BLaER1 (cell line): ENCODE results near the gene TRIM7.
"Not testable (repeated sequence)": the region's sequence is repeated elsewhere in the genome, so short reads cannot be mapped to it uniquely, and the experiment has no call there.

Experiments
- H3K27ac ChIP-seq: shearing (Covaris generic); formaldehyde crosslinking; 2 replicates; pipeline ENCODE4 v1.8.1; 2022
- H3K27me3 ChIP-seq: shearing (Covaris generic); formaldehyde crosslinking; 2 replicates; pipeline ENCODE4 v1.8.1; 2022
- H3K36me3 ChIP-seq: shearing (Covaris generic); formaldehyde crosslinking; 2 replicates; pipeline ENCODE4 v1.8.1; 2022
- H3K4me1 ChIP-seq: shearing (Covaris generic); formaldehyde crosslinking; 2 replicates; pipeline ENCODE4 v1.8.1; 2022
- H3K4me2 ChIP-seq: shearing (Covaris generic); formaldehyde crosslinking; 2 replicates; pipeline ENCODE4 v1.8.1; 2022
- H3K4me3 ChIP-seq: shearing (Covaris generic); formaldehyde crosslinking; 2 replicates; pipeline ENCODE4 v1.8.1; 2022
- H3K9ac ChIP-seq: shearing (Covaris generic); formaldehyde crosslinking; 2 replicates; pipeline ENCODE4 v1.8.1; 2022
- H3K9me3 ChIP-seq: shearing (Covaris generic); formaldehyde crosslinking; 2 replicates; pipeline ENCODE4 v1.8.1; 2022
- H4K20me1 ChIP-seq: shearing (Covaris generic); formaldehyde crosslinking; 2 replicates; pipeline ENCODE4 v1.8.1; 2022
- Cebpa-rat ChIP-seq: shearing (Covaris generic); IDR thresholded peaks from 2 replicates; pipeline ENCODE4 v1.8.1; 2022

Gene TRIM7

GRCh38 chr5:181176254-181176952 is 28.6 kb downstream of the TRIM7 start:
- H3K4me3 ChIP-seq = no peak overlapping the region
- no peaks in the 10 kb centered on the region for H3K36me3 ChIP-seq
- H3K4me1 ChIP-seq = peaks cover 31% of the 10 kb centered on the region
- H3K27me3 ChIP-seq = no peaks in the 10 kb centered on the region
- no peaks in the 10 kb centered on the region for H4K20me1 ChIP-seq
- H3K9ac ChIP-seq = no peak overlapping the region
- no peak overlapping the region for H3K27ac ChIP-seq
- 0 out of 2 replicates have a peak, but pooled peaks cover 6% of the 10 kb centered on the region for H3K9me3 ChIP-seq
- TF ChIP-seq Cebpa-rat = no peak
- H3K4me2 ChIP-seq = no peak overlapping the region

- Histone ChIP-seq H3K9me3 (0 out of 2 replicates have a peak, but pooled peaks cover 6% of the 10 kb centered on the region), H3K4me1 (peaks cover 47% of the 10 kb centered on the region), H3K27me3 (no peaks in the 10 kb centered on the region), H4K20me1 (no peaks in the 10 kb centered on the region), H3K4me3 (peak overlapping the region; percentile 62), H3K27ac (peak overlapping the region; percentile 65), H3K4me2 (peak overlapping the region; percentile 76), H3K36me3 (no peaks in the 10 kb centered on the region), H3K9ac (peak overlapping the region; percentile 57)
- no peak for TF ChIP-seq Cebpa-rat
These were observed 31.3 kb downstream of the TRIM7 start for GRCh38 chr5:181173420-181174342.

- Histone ChIP-seq H3K4me1 (peaks cover 53% of the 10 kb centered on the region), H3K4me2 (peak overlapping the region; percentile 76), H3K36me3 (no peaks in the 10 kb centered on the region), H3K27ac (peak overlapping the region; percentile 65), H3K4me3 (peak overlapping the region; percentile 62), H3K9me3 (0 out of 2 replicates have a peak, but pooled peaks cover 6% of the 10 kb centered on the region), H3K9ac (peak overlapping the region; percentile 57), H4K20me1 (no peaks in the 10 kb centered on the region), H3K27me3 (no peaks in the 10 kb centered on the region)
- TF ChIP-seq Cebpa-rat = no peak
These were observed 32.0 kb downstream of the TRIM7 start for GRCh38 chr5:181173027-181173419.

- Histone ChIP-seq H3K27ac (no peak overlapping the region), H3K9ac (no peak overlapping the region), H4K20me1 (no peaks in the 10 kb centered on the region), H3K4me2 (peak overlapping the region; percentile 76), H3K36me3 (no peaks in the 10 kb centered on the region), H3K4me3 (no peak overlapping the region), H3K27me3 (no peaks in the 10 kb centered on the region), H3K4me1 (peaks cover 66% of the 10 kb centered on the region), H3K9me3 (0 out of 2 replicates have a peak, but pooled peaks cover 6% of the 10 kb centered on the region)
- no peak for TF ChIP-seq Cebpa-rat
These were observed 33.2 kb downstream of the TRIM7 start for GRCh38 chr5:181171782-181172181.

- Histone ChIP-seq H3K9me3 (0 out of 2 replicates have a peak, but pooled peaks cover 6% of the 10 kb centered on the region), H3K27me3 (no peaks in the 10 kb centered on the region), H4K20me1 (no peaks in the 10 kb centered on the region), H3K9ac (no peak overlapping the region), H3K4me3 (no peak overlapping the region), H3K27ac (no peak overlapping the region), H3K36me3 (no peaks in the 10 kb centered on the region), H3K4me2 (peak overlapping the region; percentile 76), H3K4me1 (peaks cover 72% of the 10 kb centered on the region)
- TF ChIP-seq Cebpa-rat = no peak
These were observed 34.0 kb downstream of the TRIM7 start for GRCh38 chr5:181170996-181171395.

GRCh38 chr5:181170237-181170825 is 34.7 kb downstream of the TRIM7 start:
- peak overlapping the region; percentile 55 for H3K4me3 ChIP-seq
- TF ChIP-seq Cebpa-rat = no peak
- H3K4me2 ChIP-seq = peak overlapping the region; percentile 76
- H4K20me1 ChIP-seq = no peaks in the 10 kb centered on the region
- H3K36me3 ChIP-seq = no peaks in the 10 kb centered on the region
- H3K27ac ChIP-seq = no peak overlapping the region
- H3K4me1 ChIP-seq = peaks cover 77% of the 10 kb centered on the region
- no peak overlapping the region for H3K9ac ChIP-seq
- 0 out of 2 replicates have a peak, but pooled peaks cover 6% of the 10 kb centered on the region for H3K9me3 ChIP-seq
- H3K27me3 ChIP-seq = no peaks in the 10 kb centered on the region

- not testable (repeated sequence) for H3K27ac ChIP-seq, H4K20me1 ChIP-seq, H3K36me3 ChIP-seq, H3K9ac ChIP-seq, H3K27me3 ChIP-seq, H3K9me3 ChIP-seq
- peak overlapping the region; percentile 55 for H3K4me3 ChIP-seq
- peaks cover 80% of the 10 kb centered on the region for H3K4me1 ChIP-seq
- H3K4me2 ChIP-seq = peak overlapping the region; percentile 76
These were observed 35.3 kb downstream of the TRIM7 start for GRCh38 chr5:181169459-181170236.

- H3K9ac ChIP-seq = no peak overlapping the region
- no peak overlapping the region for H3K4me3 ChIP-seq
- H3K4me2 ChIP-seq = peak overlapping the region; percentile 76
- no peaks in the 10 kb centered on the region for H3K27me3 ChIP-seq
- no peaks in the 10 kb centered on the region for H4K20me1 ChIP-seq
- H3K9me3 ChIP-seq = 0 out of 2 replicates have a peak, but pooled peaks cover under 1% of the 10 kb centered on the region
- TF ChIP-seq Cebpa-rat = no peak
- H3K27ac ChIP-seq = no peak overlapping the region
- H3K4me1 ChIP-seq = peaks cover 82% of the 10 kb centered on the region
- H3K36me3 ChIP-seq = no peaks in the 10 kb centered on the region
These were observed 36.3 kb downstream of the TRIM7 start for GRCh38 chr5:181168595-181169118.
